ENCODE measurements around the gene HOXD10. TPM values are rescaled to one million over a fixed set of nuclear protein-coding genes. Genes with fewer than 3 reads are reported as not detected.

HOXD10 gene
- total RNA-seq, 1 donor = not detected

DNA sequence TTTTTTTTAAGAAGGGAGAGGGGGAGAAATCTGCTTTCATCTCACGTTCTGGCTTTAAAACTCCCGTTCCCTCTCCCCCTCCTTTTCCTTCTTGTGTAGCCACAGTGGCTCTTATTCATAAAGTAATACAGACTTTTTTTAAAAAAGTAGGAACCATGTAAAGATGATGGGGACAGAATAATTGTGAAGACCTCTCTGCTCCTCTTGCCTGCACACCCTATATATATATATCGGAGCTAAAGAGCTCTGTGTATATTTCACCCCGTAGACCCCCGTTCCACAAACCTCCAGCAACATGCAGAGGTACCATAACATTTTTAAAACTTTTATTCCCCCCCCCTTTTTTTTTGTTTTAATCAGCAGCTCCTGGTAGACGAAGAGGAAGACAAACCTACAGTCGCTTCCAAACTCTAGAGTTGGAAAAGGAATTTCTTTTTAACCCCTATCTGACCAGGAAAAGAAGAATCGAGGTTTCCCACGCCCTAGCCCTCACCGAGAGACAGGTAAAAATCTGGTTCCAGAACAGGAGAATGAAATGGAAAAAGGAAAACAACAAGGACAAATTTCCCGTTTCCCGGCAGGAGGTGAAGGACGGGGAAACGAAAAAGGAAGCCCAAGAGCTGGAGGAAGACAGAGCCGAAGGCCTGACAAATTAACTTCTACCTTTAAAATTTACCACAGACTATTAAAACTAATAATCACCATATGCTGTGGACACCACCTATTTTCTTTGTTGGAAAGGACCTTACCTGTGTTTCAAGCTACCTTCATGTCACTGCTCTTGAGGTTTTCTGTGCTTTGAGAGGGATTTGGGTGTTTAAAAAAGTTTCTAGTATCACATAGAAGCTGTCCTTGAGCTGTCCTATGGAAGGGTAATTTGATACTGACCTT is 14.6 kb downstream of the HOXD10 start:
- DNase-seq (ENCODE audit: low read depth in 2 of 3, low spot score in 2 of 3) = no peak

DNA sequence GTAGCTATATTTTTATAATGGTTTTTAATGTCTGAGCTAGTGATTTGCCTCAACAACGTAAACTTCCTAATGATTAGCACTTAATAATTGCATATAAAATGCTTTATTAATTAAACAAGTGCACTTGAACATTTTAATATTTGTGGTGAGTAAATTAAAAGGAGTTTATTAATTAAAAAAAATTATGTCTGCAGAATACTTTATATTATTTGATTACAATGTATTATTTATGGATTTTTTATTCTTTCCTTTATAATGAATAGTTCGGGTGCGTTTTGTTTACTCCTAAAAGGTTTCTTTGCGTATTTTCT is 15.2 kb downstream of the HOXD10 start:
- no peak for DNase-seq (ENCODE audit: low read depth in 2 of 3, low spot score in 2 of 3)

DNA sequence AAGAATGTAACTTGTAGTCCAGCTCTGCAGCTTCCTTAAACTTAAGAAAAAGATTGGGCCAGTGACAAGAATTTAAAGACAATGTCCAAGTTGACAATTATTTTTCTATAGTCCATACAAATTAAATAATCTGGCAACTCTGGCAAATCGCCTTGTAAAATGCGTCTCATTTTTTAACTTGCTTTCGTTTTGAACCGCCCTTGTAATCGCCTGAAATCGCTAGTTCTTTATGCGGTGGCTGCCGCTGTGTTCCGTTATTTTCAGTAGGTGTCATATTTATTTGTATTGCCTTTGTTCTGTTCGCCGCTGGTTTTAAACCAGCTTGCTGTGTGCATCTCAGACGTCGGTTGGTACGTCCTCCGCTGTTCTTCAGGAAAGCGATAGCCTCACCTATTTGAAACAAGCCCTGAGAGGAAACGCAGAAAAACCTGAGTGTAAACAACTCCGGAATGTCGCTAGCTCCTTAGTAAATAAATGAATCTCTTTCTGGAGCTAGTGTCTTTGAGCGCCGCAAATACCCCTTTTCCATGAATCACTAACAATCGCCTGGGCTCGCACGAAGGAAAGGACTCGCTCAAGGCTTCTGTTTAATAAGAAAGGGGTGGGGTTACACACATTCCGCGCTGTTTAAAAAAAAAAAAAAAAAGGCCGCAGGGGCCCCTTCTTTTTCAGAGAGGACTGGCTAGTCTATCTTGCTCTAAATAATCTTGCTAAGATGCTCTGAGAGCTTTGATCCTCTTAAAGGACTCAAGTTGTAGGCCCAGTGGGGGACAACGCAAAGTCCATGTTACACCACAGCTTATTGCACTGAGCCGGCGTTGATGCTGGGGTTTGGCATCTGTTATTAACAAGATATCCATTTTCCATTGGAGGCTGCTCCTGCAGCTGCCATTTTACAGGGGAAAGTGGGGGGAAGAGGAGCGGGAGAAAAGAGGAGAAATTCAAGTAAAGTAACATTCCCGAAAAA is 15.9 kb downstream of the HOXD10 start:
- peak in 2 of 3 donors; percentile 62 to 65 for DNase-seq (ENCODE audit: low read depth in 2 of 3, low spot score in 2 of 3)

DNA sequence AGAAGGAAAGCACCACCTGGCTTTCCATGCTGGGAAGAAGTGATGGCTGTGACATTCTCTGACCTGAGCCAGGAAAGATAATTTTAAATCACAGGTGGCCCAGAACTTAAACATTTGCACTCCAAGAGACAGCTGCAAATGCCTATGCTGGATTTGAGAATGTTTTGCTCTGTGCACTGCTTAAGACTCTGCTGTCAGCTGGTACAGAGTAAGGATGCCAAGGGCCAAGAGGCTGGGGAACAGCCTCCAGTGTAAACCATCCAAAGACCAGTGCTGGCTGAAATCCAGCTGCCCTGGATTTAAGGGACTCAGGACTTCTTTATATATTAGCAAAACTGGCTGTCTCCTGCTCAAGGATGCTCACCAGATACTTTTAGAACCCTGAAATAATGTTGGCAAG is 16.8 kb downstream of the HOXD10 start:
- no peak for DNase-seq (ENCODE audit: low read depth in 2 of 3, low spot score in 2 of 3)

DNA sequence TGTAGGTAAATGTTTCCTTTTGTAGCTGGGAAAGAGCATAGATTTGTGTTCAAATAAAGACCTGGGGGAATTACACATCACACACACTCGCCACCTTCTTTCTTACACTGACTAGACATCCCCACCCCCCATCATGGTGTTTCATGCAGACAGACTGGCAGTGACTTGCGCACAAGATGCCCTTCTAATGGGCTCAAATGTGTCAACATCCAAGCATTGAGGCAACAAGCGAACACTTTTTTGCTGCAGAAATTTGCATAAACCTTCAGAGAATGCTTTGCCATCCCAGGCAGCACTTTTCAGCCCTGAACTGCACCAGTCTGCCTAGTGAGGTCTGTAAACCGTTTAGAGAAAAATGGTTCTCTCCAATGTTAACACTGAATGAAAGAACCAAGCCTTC is 17.5 kb downstream of the HOXD10 start:
- DNase-seq (ENCODE audit: low read depth in 2 of 3, low spot score in 2 of 3) = no peak

DNA sequence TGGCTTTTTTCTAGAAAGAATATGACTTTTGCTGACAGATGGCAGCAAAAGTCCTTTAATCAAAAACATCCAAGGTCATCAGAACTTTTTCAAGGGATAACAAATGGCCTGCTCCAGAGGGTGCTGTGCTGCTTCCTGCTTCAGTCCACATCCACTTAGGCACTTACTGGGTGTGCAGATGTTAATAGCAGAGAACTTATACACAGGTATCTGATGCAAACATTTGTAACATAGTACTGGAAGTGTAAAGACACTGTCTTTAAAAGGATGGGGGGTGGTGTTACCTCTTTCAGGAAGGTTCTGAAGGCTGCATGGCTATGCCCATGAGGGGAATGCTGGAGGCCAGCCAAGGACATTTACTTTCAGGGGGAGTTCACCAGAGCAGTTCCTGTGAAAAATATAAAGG is 18.5 kb downstream of the HOXD10 start:
- DNase-seq (ENCODE audit: low read depth in 2 of 3, low spot score in 2 of 3) = no peak

DNA sequence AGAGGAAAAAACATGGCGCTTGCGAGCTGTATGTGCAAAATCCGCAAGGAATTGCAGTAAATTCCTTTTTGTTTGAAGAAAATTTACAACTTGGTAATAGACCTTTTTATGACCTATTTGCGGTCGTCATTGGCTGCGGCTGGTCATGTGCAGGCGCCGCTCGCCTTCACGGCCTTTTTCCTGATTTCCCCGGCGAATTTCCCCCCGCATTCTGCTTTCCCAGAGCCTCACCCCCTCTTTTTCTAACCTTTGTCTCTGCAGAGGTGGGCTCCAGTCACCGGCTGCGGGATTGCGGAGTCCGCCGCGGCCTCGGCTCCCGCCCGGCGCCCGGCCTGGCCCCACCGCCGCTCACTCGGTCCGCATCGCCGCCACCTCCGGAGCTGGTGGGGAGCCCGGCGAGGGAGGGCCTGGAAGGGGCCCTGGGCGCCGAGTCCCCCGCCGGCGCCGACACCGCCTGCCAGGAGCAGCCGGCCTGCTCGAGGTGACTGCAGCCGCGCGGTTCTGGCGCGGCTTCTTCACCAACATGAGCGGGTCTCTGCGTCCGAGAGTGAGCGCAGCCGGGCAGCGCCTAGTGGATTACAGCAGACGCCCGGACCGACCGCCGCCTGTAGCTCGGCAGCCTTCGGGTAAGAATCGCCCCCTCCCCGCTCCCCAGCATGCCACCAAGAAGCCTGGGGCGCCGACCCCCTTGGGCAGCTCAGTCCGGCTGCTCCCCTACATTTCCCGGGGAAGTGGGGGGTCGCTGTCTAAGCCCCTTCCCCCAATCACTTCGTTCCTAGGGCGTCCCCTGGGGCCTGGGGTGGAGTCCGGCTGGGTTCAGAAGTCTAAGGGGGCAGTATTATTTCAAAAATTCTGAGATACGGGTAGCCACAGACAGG is 20.0 kb downstream of the HOXD10 start:
- DNase-seq (ENCODE audit: low read depth in 2 of 3, low spot score in 2 of 3) = no peak

DNA sequence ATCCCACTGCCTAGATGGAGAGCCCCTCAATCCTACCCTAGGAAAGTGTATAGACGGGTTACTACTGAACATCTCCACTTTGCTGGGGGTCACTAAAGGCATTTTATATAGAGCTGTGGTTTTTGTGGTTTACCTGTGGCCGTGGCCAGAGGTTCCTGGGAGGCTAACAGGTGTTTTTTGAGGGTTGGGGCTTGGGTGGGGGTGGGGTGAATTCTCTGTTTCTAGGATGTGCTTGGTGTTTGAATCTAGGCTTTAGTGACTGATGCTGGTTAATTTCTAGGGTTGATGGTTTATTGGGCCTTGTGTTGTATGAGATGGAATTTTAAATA is 20.6 kb downstream of the HOXD10 start:
- no peak for DNase-seq (ENCODE audit: low read depth in 2 of 3, low spot score in 2 of 3)

DNA sequence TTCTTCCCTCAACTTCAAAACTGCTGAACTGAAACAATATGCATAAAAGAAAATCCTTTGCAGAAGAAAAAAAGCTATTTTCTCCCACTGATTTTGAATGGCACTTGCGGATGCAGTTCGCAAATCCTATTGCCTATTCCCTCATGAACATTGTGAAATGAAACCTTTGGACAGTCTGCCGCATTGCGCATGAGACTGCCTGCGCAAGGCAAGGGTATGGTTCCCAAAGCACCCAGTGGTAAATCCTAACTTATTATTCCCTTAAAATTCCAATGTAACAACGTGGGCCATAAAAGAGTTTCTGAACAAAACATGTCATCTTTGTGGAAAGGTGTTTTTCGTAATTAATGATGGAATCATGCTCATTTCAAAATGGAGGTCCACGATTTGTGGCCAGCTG is 21.3 kb downstream of the HOXD10 start:
- no peak for DNase-seq (ENCODE audit: low read depth in 2 of 3, low spot score in 2 of 3)

DNA sequence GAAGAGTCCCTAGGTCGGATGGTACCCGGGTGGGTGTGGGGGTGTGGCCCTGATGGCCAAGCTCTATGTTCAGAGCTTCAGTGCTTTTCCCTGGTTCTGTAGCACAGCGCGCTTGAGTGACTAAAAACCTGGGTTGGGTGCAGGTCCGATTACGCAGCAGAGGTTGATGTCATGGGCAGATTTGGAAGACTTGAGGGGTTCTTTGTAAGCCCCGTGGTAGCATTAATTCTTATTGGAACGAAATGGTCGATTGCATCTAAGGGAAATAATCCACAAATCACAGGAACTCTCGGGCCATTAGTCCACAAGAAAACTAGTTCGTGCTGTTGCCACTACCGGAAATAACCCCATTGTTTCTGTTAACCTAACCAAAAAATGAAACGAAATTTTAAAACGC is 21.9 kb downstream of the HOXD10 start:
- no peak for DNase-seq (ENCODE audit: low read depth in 2 of 3, low spot score in 2 of 3)

DNA sequence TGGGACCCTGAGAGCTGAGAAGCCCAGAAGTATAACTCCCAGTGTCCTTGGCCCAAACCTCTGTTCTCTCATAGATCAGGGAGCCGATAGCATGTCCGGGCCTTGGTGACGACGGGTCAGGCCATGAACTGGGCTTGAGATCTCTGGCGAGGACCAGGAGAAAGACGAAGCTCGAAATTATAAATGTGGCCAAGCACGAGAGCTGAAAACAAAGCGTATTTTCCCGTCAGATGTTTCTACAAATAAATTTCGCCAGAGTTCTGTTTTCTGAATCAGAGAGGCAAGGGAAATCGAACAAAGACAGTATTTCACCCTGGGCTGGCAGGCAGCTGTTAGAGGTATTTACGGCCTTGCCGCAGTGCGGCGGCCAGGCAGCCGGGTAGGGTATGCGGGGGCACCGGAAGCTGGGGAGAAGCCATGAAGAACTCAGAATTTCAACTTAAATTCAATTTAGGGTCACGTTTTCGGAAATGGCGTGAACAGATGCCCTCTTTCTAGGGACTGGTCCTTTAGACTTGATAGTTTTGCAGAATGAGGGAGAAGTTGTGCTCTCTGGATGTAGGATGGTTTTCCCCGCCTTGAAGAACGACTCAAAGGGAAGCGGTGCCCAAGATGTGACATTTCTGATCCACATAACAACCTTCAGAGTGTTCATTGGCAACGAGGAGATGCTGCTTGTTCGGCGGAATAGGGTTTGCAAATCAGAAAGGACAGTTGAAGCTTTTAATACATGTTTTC is 22.5 kb downstream of the HOXD10 start:
- DNase-seq (ENCODE audit: low read depth in 2 of 3, low spot score in 2 of 3) = no peak

DNA sequence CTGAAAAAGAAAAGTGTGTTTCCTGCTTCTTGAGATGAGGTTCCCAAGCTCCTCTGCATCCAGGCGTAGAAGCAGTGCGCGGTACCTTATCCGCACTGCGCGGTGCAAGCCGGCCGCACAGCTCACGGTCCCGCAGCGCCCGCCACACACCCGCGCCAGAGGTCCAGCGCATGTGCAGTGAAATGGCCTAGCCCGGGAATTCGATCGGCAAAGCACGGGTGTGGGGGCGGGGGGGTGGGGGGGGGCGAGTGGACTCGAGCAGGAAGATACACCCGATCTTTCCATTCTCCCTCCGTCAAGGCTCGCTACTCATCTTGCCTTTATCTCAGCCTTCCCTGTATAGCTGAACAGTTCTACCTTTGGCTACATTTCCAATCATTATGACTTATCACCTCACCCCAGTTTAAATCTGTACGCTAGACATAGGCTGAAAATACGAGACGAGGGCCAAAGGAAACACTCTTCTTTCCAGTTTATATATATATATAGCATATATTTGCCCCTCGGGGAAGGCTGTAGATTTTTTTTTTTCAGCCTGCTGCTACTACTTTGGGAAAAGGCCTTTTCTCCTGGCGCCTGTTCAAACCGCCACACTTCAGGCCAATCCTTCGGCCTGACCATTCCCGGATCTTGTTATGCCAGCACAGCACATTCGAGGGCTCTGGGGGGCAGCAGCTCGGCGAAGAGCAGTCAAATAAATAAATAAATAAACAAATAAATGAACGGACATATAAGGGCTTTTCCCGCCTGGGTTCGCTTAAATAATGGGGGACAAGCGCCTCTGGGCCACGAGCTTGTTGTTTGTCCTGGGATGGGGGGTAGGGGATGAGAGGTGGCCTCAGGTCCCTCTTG is 23.3 kb downstream of the HOXD10 start:
- no peak for DNase-seq (ENCODE audit: low read depth in 2 of 3, low spot score in 2 of 3)

DNA sequence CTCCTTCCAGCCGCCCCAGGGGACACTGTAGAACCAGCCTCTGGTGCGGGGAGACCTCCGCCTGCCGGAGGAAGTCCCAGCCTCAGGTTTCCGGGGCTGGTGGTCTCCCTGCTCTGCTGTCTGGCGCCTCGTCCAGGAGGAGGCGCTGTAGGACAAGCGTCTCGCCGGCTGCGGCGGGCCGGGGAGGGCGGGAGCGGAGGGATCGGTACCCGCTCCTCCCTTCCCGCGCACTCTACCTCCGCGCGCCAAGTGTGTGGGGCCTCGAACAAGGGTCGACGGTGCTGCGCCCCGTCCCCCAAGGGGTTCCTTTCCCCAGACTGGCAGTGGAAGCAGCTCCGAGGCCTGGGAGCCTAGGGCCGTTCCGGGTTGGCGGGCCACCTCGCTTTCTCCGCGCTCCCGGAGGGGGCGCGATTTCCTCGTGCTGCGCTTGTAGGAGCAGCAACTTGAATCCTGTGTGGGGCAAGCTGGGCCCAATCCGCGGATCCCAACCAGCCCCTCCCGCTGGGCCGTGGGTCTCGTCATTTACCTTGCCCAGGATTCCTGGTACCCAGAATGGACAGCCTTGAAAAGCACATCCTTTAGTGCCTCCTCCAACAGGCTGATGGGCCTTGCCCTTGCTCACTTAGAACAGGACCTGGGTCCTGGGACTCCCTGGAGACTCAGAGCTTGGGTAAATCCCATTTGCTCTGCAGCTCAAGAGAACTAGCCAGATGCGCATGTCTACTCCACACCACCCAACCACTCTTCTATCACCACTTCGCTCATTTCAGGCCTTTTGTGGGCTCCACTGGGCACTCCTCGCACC is 24.1 kb downstream of the HOXD10 start:
- peak in 2 of 3 donors; percentile 79 to 87 for DNase-seq (ENCODE audit: low read depth in 2 of 3, low spot score in 2 of 3)

DNA sequence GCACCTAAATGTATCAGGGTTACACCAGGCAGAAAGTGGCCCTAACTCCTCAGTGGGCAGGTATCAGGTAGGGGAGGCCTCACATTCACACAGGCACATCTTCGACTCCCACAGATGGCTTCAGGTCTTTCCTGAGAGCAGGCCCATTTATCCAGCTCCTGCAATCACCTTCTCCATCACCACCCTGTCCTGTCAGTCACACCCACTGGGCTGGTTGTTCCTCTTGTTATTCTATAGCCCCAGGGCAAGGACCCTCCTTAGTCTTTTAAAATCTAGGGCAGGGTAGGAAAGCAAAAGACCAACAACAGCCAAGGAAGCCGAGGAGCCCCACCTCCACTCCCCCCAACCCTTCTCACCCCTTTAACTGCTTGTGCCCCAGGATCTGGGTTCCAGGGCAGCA is 25.7 kb downstream of the HOXD10 start:
- no peak for DNase-seq (ENCODE audit: low read depth in 2 of 3, low spot score in 2 of 3)

DNA sequence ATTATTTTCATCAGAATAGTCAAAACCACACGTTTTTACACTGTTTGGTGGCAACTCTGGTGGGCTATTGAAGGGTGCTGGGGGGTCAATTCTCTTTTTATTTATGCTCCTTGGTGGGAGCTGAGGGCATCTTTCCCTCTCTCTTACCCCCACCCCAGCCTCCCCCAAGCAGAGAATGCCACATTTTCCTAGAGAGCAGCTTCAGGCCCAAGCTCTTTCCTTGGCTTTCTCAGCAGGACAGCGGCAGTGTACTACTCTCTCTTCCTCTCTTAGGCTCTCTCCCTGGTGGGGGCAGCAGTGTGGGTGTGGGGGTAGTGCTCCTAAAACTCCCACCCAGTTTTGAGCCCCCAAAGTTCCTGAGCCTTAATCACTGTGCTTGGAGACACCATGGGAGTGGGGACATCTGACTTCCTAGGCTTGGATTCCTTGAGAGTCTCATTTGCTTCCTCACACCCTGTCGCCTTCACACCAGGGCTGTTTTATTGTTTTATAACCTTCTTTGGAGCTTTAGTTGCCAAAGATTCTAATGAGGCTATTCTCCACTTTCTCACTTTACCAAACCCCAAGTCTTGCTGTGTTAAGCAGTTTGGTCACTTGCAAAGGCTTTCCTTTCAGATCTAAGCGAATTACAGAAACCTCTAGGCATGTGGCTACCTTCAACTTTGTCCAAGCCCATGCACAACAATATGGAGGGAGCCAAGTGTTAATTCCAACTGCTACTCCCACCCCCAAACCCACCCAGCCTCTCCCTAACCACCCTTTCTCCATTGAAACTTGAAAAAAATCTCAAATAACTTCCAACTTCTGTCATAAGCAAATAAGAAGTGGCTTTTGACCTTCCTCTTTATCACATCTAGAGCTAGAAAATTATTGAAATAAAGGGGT is 28.7 kb downstream of the HOXD10 start:
- DNase-seq (ENCODE audit: low read depth in 2 of 3, low spot score in 2 of 3) = no peak

DNA sequence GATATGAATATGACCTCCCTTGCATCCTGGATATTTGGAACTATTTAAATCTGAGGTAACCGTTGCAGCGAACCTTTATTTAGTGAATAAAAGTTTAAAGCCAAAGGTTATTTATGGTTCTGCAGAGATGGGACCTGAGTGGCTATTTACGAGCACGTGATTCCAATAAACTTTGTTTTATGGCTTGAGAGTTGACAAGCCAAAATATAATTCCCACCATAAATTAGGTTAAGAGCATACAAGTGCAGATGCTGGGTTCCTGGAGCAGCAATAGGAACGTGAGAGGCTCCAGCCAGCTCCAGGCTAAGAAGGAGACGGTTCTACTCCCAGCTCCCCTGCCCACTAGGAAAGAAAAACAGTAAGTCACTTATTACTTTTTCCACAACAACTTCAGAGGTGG is 29.5 kb downstream of the HOXD10 start:
- DNase-seq (ENCODE audit: low read depth in 2 of 3, low spot score in 2 of 3) = no peak

DNA sequence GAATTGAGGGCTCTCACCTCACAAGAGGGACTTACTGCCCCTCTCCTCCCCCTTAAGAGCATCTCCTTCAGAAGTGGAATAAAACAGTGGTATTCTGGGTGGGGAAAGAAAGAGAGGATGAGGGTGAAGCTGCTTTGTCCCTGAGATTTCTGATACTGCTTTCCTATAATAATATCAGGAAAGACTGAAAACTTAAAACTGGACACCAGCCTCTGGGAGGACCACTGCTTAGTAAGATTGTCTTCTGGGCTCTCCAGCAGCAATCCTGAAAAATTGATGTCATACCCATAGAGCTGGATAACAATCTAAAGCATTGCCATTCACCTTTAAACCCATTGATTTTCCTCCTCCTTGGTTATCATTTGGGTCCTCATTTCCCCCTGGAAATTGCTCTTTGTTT is 30.1 kb downstream of the HOXD10 start:
- no peak for DNase-seq (ENCODE audit: low read depth in 2 of 3, low spot score in 2 of 3)
